MM.1S (cell line): Measurements from ENCODE around the gene STOX1.

Source experiments
- DNase-seq: peaks from one replicate; pipeline ENCODE4 v3.0.0-alpha.2; 2015
- H2AFZ ChIP-seq: fragments of 300-600 bp; sonication (generic); 2 replicates; pipeline ENCODE4 v1.6.0; 2016; ENCODE audit warnings: antibody characterized with exemption, low read length
- H3F3A ChIP-seq: fragments of 300-600 bp; sonication (generic); 2 replicates; pipeline ENCODE4 v1.6.1; 2016; ENCODE audit warnings: mild to moderate bottlenecking, antibody characterized with exemption, low read length, moderate library complexity, mixed read lengths; ENCODE audit not compliant: insufficient read depth
- H3K27ac ChIP-seq: fragments of 300-600 bp; sonication (generic); 2 replicates; pipeline ENCODE4 v1.5.1; 2016; ENCODE audit warnings: mild to moderate bottlenecking, low read length
- H3K27me3 ChIP-seq: fragments of 300-600 bp; sonication (generic); replicated peaks from 2 replicates; pipeline ENCODE4 v1.6.0; 2016; ENCODE audit warnings: low read length; ENCODE audit not compliant: insufficient read depth
- H3K36me3 ChIP-seq: fragments of 300-600 bp; sonication (generic); replicated peaks from 2 replicates; pipeline ENCODE4 v1.6.1; 2016; ENCODE audit warnings: mild to moderate bottlenecking, low read length, mixed read lengths; ENCODE audit not compliant: insufficient read depth
- H3K4me1 ChIP-seq: fragments of 300-600 bp; sonication (generic); 2 replicates; pipeline ENCODE4 v1.6.1; 2016; ENCODE audit warnings: low read length, mixed read lengths
- H3K4me2 ChIP-seq: fragments of 300-600 bp; sonication (generic); 2 replicates; pipeline ENCODE4 v1.6.0; 2016; ENCODE audit warnings: low read depth, low read length
- H3K4me3 ChIP-seq: fragments of 300-600 bp; sonication (generic); 2 replicates; pipeline ENCODE4 v1.5.1; 2016; ENCODE audit warnings: low read length, mixed read lengths
- H3K79me2 ChIP-seq: fragments of 300-600 bp; sonication (generic); 2 replicates; pipeline ENCODE4 v1.6.1; 2016; ENCODE audit warnings: mixed run types, low read length, mixed read lengths
- H3K9ac ChIP-seq: fragments of 300-600 bp; sonication (generic); 2 replicates; pipeline ENCODE4 v1.6.1; 2016; ENCODE audit warnings: low read length, mixed read lengths
- H3K9me2 ChIP-seq: fragments of 300-600 bp; sonication (generic); replicated peaks from 2 replicates; pipeline ENCODE4 v1.6.1; 2016; ENCODE audit warnings: mild to moderate bottlenecking, low read length, mixed read lengths; ENCODE audit not compliant: insufficient read depth
- H3K9me3 ChIP-seq: fragments of 300-600 bp; sonication (generic); replicated peaks from 2 replicates; pipeline ENCODE4 v1.6.1; 2016; ENCODE audit warnings: mild to moderate bottlenecking, low read length, mixed read lengths; ENCODE audit not compliant: insufficient read depth
- H4K20me1 ChIP-seq: fragments of 300-600 bp; sonication (generic); 2 replicates; pipeline ENCODE4 v1.6.1; 2016; ENCODE audit warnings: mild to moderate bottlenecking, low read length, moderate library complexity, mixed read lengths; ENCODE audit not compliant: insufficient read depth
- EZH2 ChIP-seq: fragments of 300-600 bp; sonication (generic); optimal IDR thresholded peaks from 2 replicates; pipeline ENCODE3; 2017; ENCODE audit warnings: low read depth, mild to moderate bottlenecking, antibody characterized with exemption, low read length, mixed read lengths
- EZH2phosphoT487 ChIP-seq: fragments of 300-600 bp; sonication (generic); IDR thresholded peaks from 2 replicates; pipeline ENCODE4 v1.6.1; 2018; ENCODE audit warnings: antibody characterized with exemption, low read length
- TF ChIP-seq, protein P1 (sequence below): fragments of 300-600 bp; sonication (generic); IDR thresholded peaks from 2 replicates; pipeline ENCODE4 v1.5.1; 2016; ENCODE audit warnings: antibody characterized with exemption, low read length, mixed read lengths

STOX1 gene

DNA sequence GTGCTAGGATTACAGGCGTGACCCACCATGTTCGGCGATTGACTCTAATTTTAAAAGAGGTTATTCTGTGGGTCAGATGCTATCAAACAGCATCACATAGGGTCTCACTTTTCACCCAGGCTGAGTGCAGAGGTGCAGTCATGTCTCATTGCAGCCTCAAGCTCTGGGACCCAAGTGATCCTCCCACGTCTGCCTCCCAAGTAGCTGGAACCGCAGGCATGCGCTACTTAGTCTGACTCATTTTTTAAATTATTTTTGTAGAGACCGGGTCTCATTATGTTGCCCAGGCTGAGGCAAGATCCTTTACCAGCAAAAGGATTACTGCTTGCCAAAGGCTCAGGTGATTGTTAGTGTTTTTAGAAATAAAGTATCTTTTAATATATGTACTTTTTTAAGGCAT is 42.9 kb upstream of the STOX1 start:
- no peaks in the 10 kb centered on the region for H3K9me3 ChIP-seq
- no peak overlapping the region for H2AFZ ChIP-seq
- no peak overlapping the region for H3K27ac ChIP-seq
- no peaks in the 10 kb centered on the region for H4K20me1 ChIP-seq
- H3K9ac ChIP-seq, result no peak overlapping the region
- DNase-seq, result no peak
- no peaks in the 10 kb centered on the region; the same call in 1 of the 2 replicates for H3K36me3 ChIP-seq
- no peaks in the 10 kb centered on the region for H3K9me2 ChIP-seq
- H3K4me3 ChIP-seq, result no peak overlapping the region
- H3K4me1 ChIP-seq, result no peaks in the 10 kb centered on the region
- no peak overlapping the region for H3K4me2 ChIP-seq
- H3K79me2 ChIP-seq, result no peaks in the 10 kb centered on the region
- H3F3A ChIP-seq, result peaks cover 2% of the 10 kb centered on the region; the same call in 1 of the 2 replicates
- TF ChIP-seq EZH2 (no peak), EZH2phosphoT487 (no peak)
- TF ChIP-seq, protein P1, sequence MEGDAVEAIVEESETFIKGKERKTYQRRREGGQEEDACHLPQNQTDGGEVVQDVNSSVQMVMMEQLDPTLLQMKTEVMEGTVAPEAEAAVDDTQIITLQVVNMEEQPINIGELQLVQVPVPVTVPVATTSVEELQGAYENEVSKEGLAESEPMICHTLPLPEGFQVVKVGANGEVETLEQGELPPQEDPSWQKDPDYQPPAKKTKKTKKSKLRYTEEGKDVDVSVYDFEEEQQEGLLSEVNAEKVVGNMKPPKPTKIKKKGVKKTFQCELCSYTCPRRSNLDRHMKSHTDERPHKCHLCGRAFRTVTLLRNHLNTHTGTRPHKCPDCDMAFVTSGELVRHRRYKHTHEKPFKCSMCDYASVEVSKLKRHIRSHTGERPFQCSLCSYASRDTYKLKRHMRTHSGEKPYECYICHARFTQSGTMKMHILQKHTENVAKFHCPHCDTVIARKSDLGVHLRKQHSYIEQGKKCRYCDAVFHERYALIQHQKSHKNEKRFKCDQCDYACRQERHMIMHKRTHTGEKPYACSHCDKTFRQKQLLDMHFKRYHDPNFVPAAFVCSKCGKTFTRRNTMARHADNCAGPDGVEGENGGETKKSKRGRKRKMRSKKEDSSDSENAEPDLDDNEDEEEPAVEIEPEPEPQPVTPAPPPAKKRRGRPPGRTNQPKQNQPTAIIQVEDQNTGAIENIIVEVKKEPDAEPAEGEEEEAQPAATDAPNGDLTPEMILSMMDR, result no peak
- H3K27me3 ChIP-seq, result no peaks in the 10 kb centered on the region

DNA sequence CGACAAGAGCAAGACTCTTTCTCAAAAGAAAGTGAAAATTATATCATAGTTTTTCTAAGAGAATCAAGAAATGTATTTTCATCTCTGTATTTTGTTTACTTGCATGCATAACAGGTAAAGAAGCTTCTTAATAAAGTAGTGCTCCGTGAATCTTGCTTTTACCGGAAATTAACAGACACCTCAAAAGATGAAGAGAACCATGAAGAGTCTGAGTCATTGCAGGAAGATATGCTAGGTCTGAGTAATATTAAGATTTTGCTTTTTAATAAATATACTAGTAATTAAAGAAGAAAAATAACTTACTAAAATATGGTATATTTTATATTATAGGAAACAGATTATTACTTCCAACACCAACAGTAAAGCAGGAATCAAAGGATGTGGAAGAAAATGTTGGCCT is 39.5 kb upstream of the STOX1 start:
- Histone ChIP-seq H3K36me3 (no peaks in the 10 kb centered on the region; the same call in 1 of the 2 replicates), H4K20me1 (no peaks in the 10 kb centered on the region), H3K4me2 (no peak overlapping the region), H3F3A (peaks cover 13% of the 10 kb centered on the region), H3K4me3 (no peak overlapping the region), H3K9ac (no peak overlapping the region), H2AFZ (no peak overlapping the region), H3K4me1 (peaks cover 3% of the 10 kb centered on the region; the same call in 1 of the 2 replicates), H3K9me2 (no peaks in the 10 kb centered on the region), H3K27ac (no peak overlapping the region), H3K27me3 (no peaks in the 10 kb centered on the region), H3K79me2 (no peaks in the 10 kb centered on the region), H3K9me3 (no peaks in the 10 kb centered on the region)
- TF ChIP-seq EZH2phosphoT487 (no peak), EZH2 (no peak)
- TF ChIP-seq, protein P1, result no peak
- DNase-seq, result no peak

- H3K4me2 ChIP-seq, result peak overlapping the region; percentile 24; the same call in 1 of the 2 replicates
- H3K9me3 ChIP-seq, result no peaks in the 10 kb centered on the region
- peak; percentile 64 for DNase-seq
- no peak for TF ChIP-seq EZH2
- TF ChIP-seq, protein P1, result no peak
- no peak for TF ChIP-seq EZH2phosphoT487
- H3K4me3 ChIP-seq, result no peak overlapping the region
- H3K27ac ChIP-seq, result peak overlapping the region; percentile 57; the same call in 1 of the 2 replicates
- H3F3A ChIP-seq, result peaks cover 13% of the 10 kb centered on the region
- no peak overlapping the region for H3K9ac ChIP-seq
- no peaks in the 10 kb centered on the region for H3K27me3 ChIP-seq
- no peak overlapping the region for H2AFZ ChIP-seq
- H3K79me2 ChIP-seq, result no peaks in the 10 kb centered on the region
- no peaks in the 10 kb centered on the region for H3K9me2 ChIP-seq
- H3K4me1 ChIP-seq, result peaks cover 3% of the 10 kb centered on the region; the same call in 1 of the 2 replicates
- no peaks in the 10 kb centered on the region; the same call in 1 of the 2 replicates for H3K36me3 ChIP-seq
- H4K20me1 ChIP-seq, result no peaks in the 10 kb centered on the region
Measured at GRCh38 chr10:68790476-68790875, 36.9 kb upstream of the STOX1 start.
